WTC11 (cell line): ENCODE measurements around the gene ACACA. TPM values are rescaled to one million over a fixed set of nuclear protein-coding genes. Genes with fewer than 3 reads are reported as not detected.

Source experiments
- ATAC-seq: fragments of 200-7000 bp; cut with Tn5 transposase; 2 replicates; pipeline ENCODE4 v1.10.0; 2021; ENCODE audit warnings: mild to moderate bottlenecking, moderate library complexity
- CTCF ChIA-PET: fragments of 300-600 bp; sonication (Branson Sonifier 250); formaldehyde crosslinking; loops from one replicate; lab custom pipeline; 2021; ENCODE audit warnings: antibody characterized with exemption; lab: Charles Lee
- POLR2A ChIA-PET: fragments of 350-600 bp; sonication (Branson Sonifier 250); formaldehyde crosslinking; loops from one replicate; lab custom pipeline; 2021; ENCODE audit warnings: antibody characterized with exemption; lab: Charles Lee
- DNase-seq: peaks from one replicate; pipeline ENCODE4 v3.0.0; 2021; ENCODE audit warnings: low spot score
- H3K27ac Mint-ChIP-seq: 2 replicates; pipeline ENCODE4 v1.8.0; 2021; ENCODE audit warnings: mixed read lengths
- H3K27me3 Mint-ChIP-seq: 2 replicates; pipeline ENCODE4 v1.8.0; 2021; ENCODE audit warnings: low read depth, mild to moderate bottlenecking, moderate library complexity, mixed read lengths
- H3K36me3 Mint-ChIP-seq: 2 replicates; pipeline ENCODE4 v1.8.0; 2021; ENCODE audit warnings: mixed read lengths
- H3K4me1 Mint-ChIP-seq: 2 replicates; pipeline ENCODE4 v1.8.0; 2022; ENCODE audit warnings: mixed read lengths
- H3K4me3 Mint-ChIP-seq: 2 replicates; pipeline ENCODE4 v1.8.0; 2021; ENCODE audit warnings: mild to moderate bottlenecking, moderate library complexity, mixed read lengths
- H3K9me3 Mint-ChIP-seq: 2 replicates; pipeline ENCODE4 v1.8.0; 2021; ENCODE audit warnings: mixed read lengths
- ATF6 ChIP-seq: sonication (generic); formaldehyde crosslinking; IDR thresholded peaks from 2 replicates; pipeline ENCODE4 v1.8.1; 2023; ENCODE audit warnings: mild to moderate bottlenecking, missing genetic modification reagents
- E2F4 ChIP-seq: sonication (generic); formaldehyde crosslinking; IDR thresholded peaks from 2 replicates; pipeline ENCODE4 v1.8.1; 2022; ENCODE audit warnings: low read depth, mild to moderate bottlenecking, moderate library complexity, missing genetic modification reagents, borderline replicate concordance
- E2F5 ChIP-seq: sonication (generic); formaldehyde crosslinking; IDR thresholded peaks from 2 replicates; pipeline ENCODE4 v1.8.1; 2022; ENCODE audit warnings: mild to moderate bottlenecking, moderate library complexity, missing genetic modification reagents
- ESRRA ChIP-seq: sonication (generic); formaldehyde crosslinking; IDR thresholded peaks from 2 replicates; pipeline ENCODE4 v1.8.1; 2022; ENCODE audit warnings: mild to moderate bottlenecking, missing genetic modification reagents, borderline replicate concordance
- ETV6 ChIP-seq: sonication (generic); formaldehyde crosslinking; IDR thresholded peaks from 2 replicates; pipeline ENCODE4 v1.8.1; 2022; ENCODE audit warnings: mild to moderate bottlenecking, missing genetic modification reagents
- FOXP1 ChIP-seq: sonication (generic); formaldehyde crosslinking; IDR thresholded peaks from 2 replicates; pipeline ENCODE4 v1.8.0; 2022; ENCODE audit warnings: missing genetic modification reagents, mild to moderate bottlenecking, moderate library complexity, borderline replicate concordance
- FOXP4 ChIP-seq: sonication (generic); formaldehyde crosslinking; IDR thresholded peaks from 2 replicates; pipeline ENCODE4 v1.8.0; 2022; ENCODE audit warnings: mild to moderate bottlenecking, missing genetic modification reagents
- NFATC4 ChIP-seq: fragments of 250-450 bp; sonication (Bioruptor Pico); IDR thresholded peaks from 2 replicates; pipeline ENCODE4 v1.9.0; 2021; ENCODE audit warnings: mild to moderate bottlenecking
- RORB ChIP-seq: fragments of 250-450 bp; sonication (Bioruptor Pico); IDR thresholded peaks from 2 replicates; pipeline ENCODE4 v1.9.0; 2021; ENCODE audit warnings: mild to moderate bottlenecking
- USF1 ChIP-seq: sonication (generic); formaldehyde crosslinking; IDR thresholded peaks from 2 replicates; pipeline ENCODE4 v1.8.0; 2022; ENCODE audit warnings: mild to moderate bottlenecking, missing genetic modification reagents
- ZBTB21 ChIP-seq: sonication (generic); formaldehyde crosslinking; IDR thresholded peaks from 2 replicates; pipeline ENCODE4 v1.8.1; 2023; ENCODE audit warnings: mild to moderate bottlenecking, missing genetic modification reagents, borderline replicate concordance
- ZBTB43 ChIP-seq: sonication (generic); formaldehyde crosslinking; IDR thresholded peaks from 2 replicates; pipeline ENCODE4 v1.8.1; 2023; ENCODE audit warnings: mild to moderate bottlenecking, missing genetic modification reagents
- ZNF281 ChIP-seq: sonication (generic); formaldehyde crosslinking; IDR thresholded peaks from 2 replicates; pipeline ENCODE4 v1.8.0; 2023; ENCODE audit warnings: mild to moderate bottlenecking, missing genetic modification reagents
- ZNF317 ChIP-seq: sonication (generic); formaldehyde crosslinking; IDR thresholded peaks from 2 replicates; pipeline ENCODE4 v1.8.1; 2023; ENCODE audit warnings: low read depth, mild to moderate bottlenecking, moderate library complexity, missing genetic modification reagents, borderline replicate concordance
- ZNF396 ChIP-seq: fragments of 250-450 bp; sonication (Bioruptor Pico); IDR thresholded peaks from 2 replicates; pipeline ENCODE4 v1.8.0; 2021; ENCODE audit warnings: mild to moderate bottlenecking, moderate library complexity, borderline replicate concordance
- ZNF423 ChIP-seq: fragments of 250-450 bp; sonication (Bioruptor Pico); IDR thresholded peaks from 2 replicates; pipeline ENCODE4 v2.1.2; 2022; ENCODE audit warnings: mild to moderate bottlenecking, moderate library complexity
- ZNF425 ChIP-seq: fragments of 250-450 bp; sonication (Bioruptor Pico); conservative IDR thresholded peaks from 2 replicates; pipeline ENCODE4 v1.9.0; 2021; ENCODE audit warnings: mild to moderate bottlenecking
- total RNA-seq: library from RNA; stranded (reverse); gene quantifications from 3 replicates; pipeline ENCODE4 v1.2.3, GENCODE V29; 2021

ACACA gene
- total RNA-seq, 1 experiment from 2014 or later, result 167 TPM

GRCh38 chr17:37098152-37098551, 308.5 kb downstream of the ACACA start:
- ChIA-PET CTCF (no interaction called here), POLR2A (no interaction called here)
- no peak overlapping the region for H3K4me3 Mint-ChIP-seq
- peaks cover 62% of the 10 kb centered on the region for H3K36me3 Mint-ChIP-seq
- ATAC-seq (no peak), DNase-seq (no peak)
- no peaks in the 10 kb centered on the region for H3K9me3 Mint-ChIP-seq
- peaks cover 20% of the 10 kb centered on the region for H3K4me1 Mint-ChIP-seq
- peak overlapping the region; percentile 39; the same call in 1 of the 2 replicates for H3K27ac Mint-ChIP-seq
- H3K27me3 Mint-ChIP-seq, result no peaks in the 10 kb centered on the region
- no peak for TF ChIP-seq ATF6 (CRISPR knock-in tag)
- TF ChIP-seq ZNF317 (CRISPR knock-in tag), result no peak
- TF ChIP-seq ESRRA (CRISPR knock-in tag), result no peak
- no peak for TF ChIP-seq ZNF423 (CRISPR knock-in tag)
- TF ChIP-seq ZBTB43, result no peak
- no peak for TF ChIP-seq ZNF425
- TF ChIP-seq ZBTB21 (CRISPR knock-in tag), result no peak
- TF ChIP-seq USF1 (CRISPR knock-in tag), result no peak
- TF ChIP-seq RORB (CRISPR knock-in tag), result no peak
- TF ChIP-seq ETV6, result no peak
- no peak for TF ChIP-seq FOXP1 (CRISPR knock-in tag)
- no peak for TF ChIP-seq ZNF396 (CRISPR knock-in tag)
- TF ChIP-seq E2F4 (CRISPR knock-in tag), result no peak
- TF ChIP-seq E2F5, result no peak
- TF ChIP-seq NFATC4, result no peak
- no peak for TF ChIP-seq ZNF281
- TF ChIP-seq FOXP4 (CRISPR knock-in tag), result no peak
- TF ChIP-seq, all 79 proteins: peak for 0
